Thyroid gland (tissue), 4 donors: ENCODE results near the gene HDGFL2. TPM values are rescaled to one million over a fixed set of nuclear protein-coding genes. Genes with fewer than 3 reads are reported as not detected.

ENCODE experiments used
- DNase-seq, 2 donors: peaks; one replicate each; pipeline ENCODE4 v3.0.0-alpha.2; 2019
- H3K27ac ChIP-seq, 3 donors: fragments of 200-600 bp; sonication (generic); 1 replicate in 2 of 3; 2 replicates in 1 of 3; pipeline ENCODE4 v1.5.1; 2016 to 2019; ENCODE audit warnings: mild to moderate bottlenecking in 1 of 3, moderate library complexity in 1 of 3
- H3K27me3 ChIP-seq: fragments of 200-600 bp; sonication (generic); one replicate; pipeline ENCODE4 v1.5.1; 2019
- H3K36me3 ChIP-seq, 2 donors: fragments of 200-600 bp; sonication (generic); one replicate each; pipeline ENCODE4 v1.5.1; 2016 to 2019
- H3K4me1 ChIP-seq, 2 donors: fragments of 200-600 bp; sonication (generic); one replicate each; pipeline ENCODE4 v1.5.1; 2017 to 2019
- H3K4me3 ChIP-seq, 3 donors: fragments of 200-600 bp; sonication (generic); replicated peaks in 1 of 3; 1 replicate in 2 of 3; 2 replicates in 1 of 3; pipeline ENCODE4 v1.5.1; 2016; ENCODE audit warnings: mild to moderate bottlenecking in 1 of 3
- H3K9me3 ChIP-seq: fragments of 200-600 bp; sonication (generic); one replicate; pipeline ENCODE4 v1.5.1; 2017
- POLR2A ChIP-seq, 2 donors: fragments of 450-650 bp; IDR thresholded peaks; one replicate each; pipeline ENCODE4 v1.6.1; 2017; ENCODE audit warnings: antibody characterized with exemption in 2 of 2, mild to moderate bottlenecking in 2 of 2, moderate library complexity in 1 of 2
- WGBS, 2 donors: methylation state at CpG; one replicate each; pipeline ENCODE4 v1.1.5; 2017; 5-methylcytosine and 5-hydroxymethylcytosine counted together
- intact Hi-C: fragments of 100-400 bp; cut with DNase I; formaldehyde crosslinking; loops from one replicate; pipeline ENCODE4 v1.15.1; 2023
- total RNA-seq, 4 donors: library from RNA; depleted of rRNA; stranded (reverse); fragments of >200 nt; gene quantifications; one replicate each; pipeline ENCODE4 v1.2.3, GENCODE V29; 2016
- TF ChIP-seq, protein P1 (sequence below), 6 experiments: fragments of 200-600 bp in 3 of 6; fragments of 450-650 bp in 3 of 6; sonication (generic) in 3 of 6; IDR thresholded peaks; one replicate each; pipeline ENCODE4 v1.5.1; 2016 to 2019; ENCODE audit warnings: antibody characterized with exemption in 6 of 6, mild to moderate bottlenecking in 2 of 6, inconsistent platforms in 1 of 6, moderate library complexity in 1 of 6

Gene HDGFL2
- total RNA-seq, 4 donors from 2014 or later, result 26.5 to 42.3 (median 28.4) TPM

DNA sequence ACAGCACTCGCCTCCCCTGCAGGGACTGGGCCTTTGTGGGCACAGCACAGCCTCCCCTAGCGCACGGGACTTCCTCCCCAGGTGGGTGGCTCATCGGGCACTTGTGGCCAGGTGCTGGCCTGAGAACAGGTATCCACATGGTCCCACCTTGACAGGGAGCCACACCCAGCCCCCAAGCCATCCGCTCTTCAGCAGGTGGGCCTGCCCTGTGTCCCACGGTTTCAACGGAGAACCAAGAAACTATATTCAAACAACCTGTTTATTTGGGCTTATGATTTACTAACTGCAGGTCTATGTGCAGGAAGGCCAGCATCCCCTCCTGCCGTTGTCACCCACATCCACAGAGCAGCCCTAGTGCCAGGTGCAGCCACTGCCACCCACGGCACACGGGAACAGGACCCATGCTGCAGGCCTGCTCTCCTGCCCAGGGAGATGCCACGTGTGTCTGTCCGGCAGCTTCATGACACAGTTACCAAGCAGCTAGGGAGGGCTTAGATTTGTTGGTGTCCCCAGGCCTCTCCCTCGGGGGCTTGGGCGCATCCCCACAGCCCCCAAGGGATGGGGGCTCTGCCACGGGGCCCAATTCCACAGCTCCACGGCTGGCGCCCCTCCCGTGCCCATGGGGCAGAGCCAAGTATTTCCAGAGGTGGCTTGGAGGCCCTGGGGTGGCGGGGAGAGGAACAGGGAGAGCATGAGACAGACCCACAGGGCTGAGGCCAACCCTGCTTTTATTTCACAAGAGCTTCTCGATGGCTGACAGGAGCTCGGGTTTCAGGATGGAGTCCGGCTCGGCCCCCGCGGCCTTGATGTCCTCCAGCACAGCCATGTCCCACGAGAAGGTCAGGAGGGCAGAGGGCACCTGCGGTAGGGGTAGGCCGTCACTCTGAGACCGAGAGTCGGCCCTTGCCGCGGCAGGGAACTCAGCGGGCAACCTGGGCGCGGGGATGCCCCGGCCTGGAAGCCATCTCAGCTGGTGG is 27.0 kb upstream of the HDGFL2 start:
- intact Hi-C loops, result no loop called here
- H3K36me3 ChIP-seq, result peaks cover 55% of the 10 kb centered on the region in 2 donors
- no peak overlapping the region for H3K4me3 ChIP-seq
- no peak for DNase-seq
- no peaks in the 10 kb centered on the region for H3K9me3 ChIP-seq
- TF ChIP-seq, protein P1, sequence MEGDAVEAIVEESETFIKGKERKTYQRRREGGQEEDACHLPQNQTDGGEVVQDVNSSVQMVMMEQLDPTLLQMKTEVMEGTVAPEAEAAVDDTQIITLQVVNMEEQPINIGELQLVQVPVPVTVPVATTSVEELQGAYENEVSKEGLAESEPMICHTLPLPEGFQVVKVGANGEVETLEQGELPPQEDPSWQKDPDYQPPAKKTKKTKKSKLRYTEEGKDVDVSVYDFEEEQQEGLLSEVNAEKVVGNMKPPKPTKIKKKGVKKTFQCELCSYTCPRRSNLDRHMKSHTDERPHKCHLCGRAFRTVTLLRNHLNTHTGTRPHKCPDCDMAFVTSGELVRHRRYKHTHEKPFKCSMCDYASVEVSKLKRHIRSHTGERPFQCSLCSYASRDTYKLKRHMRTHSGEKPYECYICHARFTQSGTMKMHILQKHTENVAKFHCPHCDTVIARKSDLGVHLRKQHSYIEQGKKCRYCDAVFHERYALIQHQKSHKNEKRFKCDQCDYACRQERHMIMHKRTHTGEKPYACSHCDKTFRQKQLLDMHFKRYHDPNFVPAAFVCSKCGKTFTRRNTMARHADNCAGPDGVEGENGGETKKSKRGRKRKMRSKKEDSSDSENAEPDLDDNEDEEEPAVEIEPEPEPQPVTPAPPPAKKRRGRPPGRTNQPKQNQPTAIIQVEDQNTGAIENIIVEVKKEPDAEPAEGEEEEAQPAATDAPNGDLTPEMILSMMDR (IDR thresholded peaks at IDR 0.05), result no peak
- TF ChIP-seq POLR2A (IDR thresholded peaks at IDR 0.05), result no peak
- no peak overlapping the region for H3K27ac ChIP-seq
- H3K4me1 ChIP-seq, result no peaks in the 10 kb centered on the region
- H3K27me3 ChIP-seq, result no peaks in the 10 kb centered on the region
- 77 to 88% methylated on average over 15 to 19 of the region's 36 CpGs for WGBS, 2 donors

DNA sequence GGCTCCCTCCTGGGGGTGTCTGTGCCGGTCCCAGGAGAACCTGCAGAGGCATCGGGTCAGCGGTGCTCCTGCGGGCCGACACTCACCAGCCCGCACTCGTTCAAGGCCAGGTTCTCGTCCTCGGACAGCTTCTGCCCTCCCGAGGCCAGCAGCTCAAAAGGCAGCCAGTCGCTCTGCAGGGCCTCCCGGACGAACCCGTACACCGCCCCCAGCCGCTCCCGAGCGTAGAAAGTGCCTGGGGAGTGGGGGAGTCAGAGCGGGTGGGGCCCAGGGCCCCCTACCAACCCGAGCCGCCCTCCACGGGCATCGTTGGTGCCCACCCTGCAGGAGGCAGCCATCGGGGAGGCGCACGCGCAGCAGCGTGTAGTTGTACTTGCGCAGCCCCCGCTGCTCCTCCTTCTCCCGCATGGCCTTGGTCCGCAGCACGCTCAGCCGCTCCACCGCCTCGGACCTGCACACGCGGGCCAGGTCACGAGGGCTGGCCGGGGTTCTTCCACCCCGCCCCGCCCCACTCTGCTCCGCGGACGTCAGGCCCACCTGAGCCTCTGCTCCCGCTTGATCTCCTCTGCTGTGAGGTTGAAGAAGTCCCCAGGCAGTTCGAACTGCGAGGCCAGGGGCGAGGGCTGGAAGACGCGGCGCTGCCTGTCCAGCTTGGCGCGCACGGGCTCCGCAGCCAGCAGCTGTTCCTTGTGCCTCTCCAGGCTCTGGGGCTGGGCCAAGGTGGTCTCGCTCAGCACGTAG is 26.0 kb upstream of the HDGFL2 start:
- H3K4me1 ChIP-seq, result no peaks in the 10 kb centered on the region
- no peak overlapping the region for H3K4me3 ChIP-seq
- no peak overlapping the region for H3K27ac ChIP-seq
- peaks cover 60 to 64% of the 10 kb centered on the region in 2 donors for H3K36me3 ChIP-seq
- TF ChIP-seq, protein P1 (IDR thresholded peaks at IDR 0.05), result no peak
- TF ChIP-seq POLR2A (IDR thresholded peaks at IDR 0.05), result no peak
- DNase-seq, result no peak
- H3K9me3 ChIP-seq, result no peaks in the 10 kb centered on the region
- no peaks in the 10 kb centered on the region for H3K27me3 ChIP-seq
- intact Hi-C loops, result no loop called here
- WGBS, 2 donors, result 95 to 96% methylated on average over 38 to 45 of the region's 58 CpGs

DNA sequence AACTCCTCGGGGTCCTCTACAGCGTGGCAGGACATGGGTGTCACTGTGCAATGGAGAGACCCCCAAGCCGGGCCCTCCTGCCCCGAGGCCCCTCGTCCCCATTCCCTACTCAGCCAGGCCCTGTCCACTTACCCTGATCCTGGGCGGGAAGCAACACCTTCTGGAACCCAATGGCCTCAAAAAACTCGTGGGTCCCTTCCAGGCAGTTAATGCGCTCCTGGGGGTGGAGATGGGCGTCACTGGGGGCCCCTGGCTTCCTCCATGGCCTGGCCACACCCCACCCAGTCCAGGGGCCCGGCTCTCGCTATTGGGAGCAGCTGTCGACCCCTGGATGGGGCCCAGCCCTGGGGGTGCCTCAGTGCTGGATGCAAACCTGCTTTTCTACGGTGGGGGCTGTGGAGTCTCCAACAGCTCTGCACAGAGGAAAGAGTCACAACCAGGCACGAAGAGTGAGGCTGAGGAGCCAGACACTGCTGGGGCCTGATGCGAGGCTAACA is 25.3 kb upstream of the HDGFL2 start:
- Histone ChIP-seq H3K4me1 (no peaks in the 10 kb centered on the region), H3K27me3 (no peaks in the 10 kb centered on the region), H3K9me3 (no peaks in the 10 kb centered on the region), H3K4me3 (no peak overlapping the region), H3K27ac (no peak overlapping the region), H3K36me3 (peaks cover 66 to 70% of the 10 kb centered on the region in 2 donors)
- TF ChIP-seq POLR2A (IDR thresholded peaks at IDR 0.05), result no peak
- TF ChIP-seq, protein P1 (IDR thresholded peaks at IDR 0.05), result no peak
- DNase-seq, result no peak
- intact Hi-C loops, result no loop called here
- 80 to 89% methylated on average over 7 to 10 of the region's 15 CpGs for WGBS, 2 donors

DNA sequence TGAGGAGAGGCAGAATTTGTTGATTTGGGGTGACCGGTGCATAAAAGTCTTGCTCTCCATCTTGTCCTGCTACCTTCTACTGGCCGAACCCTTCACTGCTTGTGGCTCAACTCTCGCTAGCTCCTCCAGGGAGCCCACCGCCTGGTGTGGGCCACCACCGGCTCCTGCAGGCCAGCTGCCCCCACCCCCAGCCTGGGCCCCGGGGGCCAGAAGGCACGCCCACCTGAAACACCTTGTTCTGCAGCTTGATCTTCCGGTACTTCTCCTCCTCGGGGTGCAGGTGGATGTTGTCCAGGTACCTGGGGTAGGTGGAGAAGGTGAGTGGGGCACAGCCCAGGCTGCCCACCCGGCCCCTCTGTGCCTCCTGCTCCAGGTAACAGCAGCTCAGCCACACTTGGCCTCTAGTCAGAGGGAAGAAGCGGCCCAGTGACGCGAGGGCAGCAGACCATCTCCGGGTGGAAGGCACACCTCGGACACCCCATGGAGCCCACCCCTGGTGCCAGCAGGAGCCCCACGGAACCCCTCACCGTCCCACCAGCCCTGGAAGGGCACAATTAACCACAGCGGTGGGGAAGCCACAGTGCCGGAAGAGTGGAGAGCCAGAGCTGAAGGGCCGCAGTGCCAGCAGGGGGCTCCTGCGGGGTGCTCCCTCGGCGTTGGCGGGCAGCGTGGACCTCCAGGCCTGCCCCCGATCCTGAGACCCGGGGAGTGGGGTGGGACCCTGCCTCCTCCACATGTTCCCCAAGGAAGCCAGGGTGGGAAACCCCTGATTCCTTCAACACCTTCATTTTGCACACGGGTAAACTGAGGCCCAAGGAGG is 24.6 kb upstream of the HDGFL2 start:
- WGBS, 2 donors, result 89 to 90% methylated on average over 11 to 17 of the region's 28 CpGs
- Histone ChIP-seq H3K4me3 (no peak overlapping the region), H3K27me3 (no peaks in the 10 kb centered on the region), H3K9me3 (no peaks in the 10 kb centered on the region), H3K36me3 (peaks cover 72 to 78% of the 10 kb centered on the region in 2 donors), H3K27ac (no peak overlapping the region), H3K4me1 (no peaks in the 10 kb centered on the region)
- no peak for DNase-seq
- TF ChIP-seq, protein P1 (IDR thresholded peaks at IDR 0.05), result no peak
- no peak for TF ChIP-seq POLR2A (IDR thresholded peaks at IDR 0.05)
- intact Hi-C loops, result no loop called here
